HG03442 (cell line): ENCODE data around the gene ZNF518B.
A peak's percentile ranks its signal among the peaks of the same experiment; 100 is the strongest.

Experiments used
- ATAC-seq: cut with Tn5 transposase; IDR thresholded peaks from one replicate; pipeline ENCODE4 v1.9.1; 2021; ENCODE audit warnings: mild to moderate bottlenecking, moderate library complexity; ENCODE audit not compliant: unreplicated experiment

The ZNF518B gene

GRCh38 chr4:10457255-10457801 lies at the start of gene ZNF518B:
ZNF518B (minus strand) TSS chr4:10457426; CDS start chr4:10446328, 11,098 bp downstream.
- peak; percentile 70 for ATAC-seq

GRCh38 chr4:10506077-10506476 lies 48.9 kb upstream of the ZNF518B start:
- no peak for ATAC-seq

GRCh38 chr4:10504570-10505179 lies 47.4 kb upstream of the ZNF518B start:
- ATAC-seq: no peak

- ATAC-seq: no peak
These were observed 45.5 kb upstream of the ZNF518B start for GRCh38 chr4:10502717-10503116.

GRCh38 chr4:10500776-10501175 lies 43.5 kb upstream of the ZNF518B start:
- ATAC-seq: no peak

- ATAC-seq: no peak
These were observed 39.0 kb upstream of the ZNF518B start for GRCh38 chr4:10496200-10496599.

GRCh38 chr4:10495651-10496050 lies 38.4 kb upstream of the ZNF518B start:
- ATAC-seq: no peak

GRCh38 chr4:10492464-10492863 lies 35.2 kb upstream of the ZNF518B start:
- ATAC-seq: no peak

GRCh38 chr4:10491401-10491800 lies 34.2 kb upstream of the ZNF518B start:
- ATAC-seq: no peak

- ATAC-seq: no peak
These were observed 33.8 kb upstream of the ZNF518B start for GRCh38 chr4:10490996-10491395.

- no peak for ATAC-seq
These were observed 25.7 kb upstream of the ZNF518B start for GRCh38 chr4:10482913-10483312.

- no peak for ATAC-seq
These were observed 23.4 kb upstream of the ZNF518B start for GRCh38 chr4:10480616-10481015.

GRCh38 chr4:10478621-10479020 lies 21.4 kb upstream of the ZNF518B start:
- ATAC-seq: no peak

- ATAC-seq: no peak
These were observed 13.3 kb upstream of the ZNF518B start for GRCh38 chr4:10470505-10470904.

GRCh38 chr4:10466161-10466560 lies 8.9 kb upstream of the ZNF518B start:
- ATAC-seq: no peak

GRCh38 chr4:10462876-10463275 lies 5.7 kb upstream of the ZNF518B start:
- no peak for ATAC-seq

GRCh38 chr4:10461850-10462400 lies 4.7 kb upstream of the ZNF518B start:
- no peak for ATAC-seq

GRCh38 chr4:10461091-10461849 lies 4.0 kb upstream of the ZNF518B start:
- ATAC-seq: peak; percentile 72

GRCh38 chr4:10460313-10461047 lies 3.3 kb upstream of the ZNF518B start:
- no peak for ATAC-seq

- ATAC-seq: no peak
These were observed 2.1 kb upstream of the ZNF518B start for GRCh38 chr4:10459305-10459704.

- ATAC-seq: no peak
These were observed 951 bp upstream of the ZNF518B start for GRCh38 chr4:10458177-10458576.
